SU-DHL-6 (cell line): Measurements from ENCODE around the gene PIGS.

Experiments used
- CTCF ChIP-seq: fragments of 200-600 bp; sonication (generic); IDR thresholded peaks from one replicate; pipeline ENCODE4 v1.5.1; 2017; ENCODE audit warnings: antibody characterized with exemption, mild to moderate bottlenecking, low read length, moderate library complexity; ENCODE audit not compliant: insufficient read depth, poor library complexity, severe bottlenecking
- EZH2phosphoT487 ChIP-seq: fragments of 200-600 bp; sonication (generic), shearing (Covaris generic); conservative IDR thresholded peaks from 2 replicates; pipeline ENCODE4 v1.6.1; 2018; ENCODE audit warnings: mild to moderate bottlenecking, antibody characterized with exemption, low read length, moderate library complexity, mixed read lengths

GRCh38 chr17:28518132-28518531 lies 53.2 kb downstream of the PIGS start:
- TF ChIP-seq CTCF (no peak), EZH2phosphoT487 (no peak)
